ENCODE data around the gene NEUROD2. TPM values are rescaled to one million over a fixed set of nuclear protein-coding genes. Genes with fewer than 3 reads are reported as not detected.

NEUROD2 gene
- total and polyA plus RNA-seq, 10 of the 15 experiments (the other 5 are each of a cell fraction or from before 2014, with no cell fraction given): not detected

- no peak for ATAC-seq
- Histone ChIP-seq H3K79me2 (ENCODE audit: control insufficient read depth, insufficient read depth, low read length) (peaks cover 26% of the 10 kb centered on the region), H3K4me2 (ENCODE audit: control insufficient read depth, insufficient read depth) (no peak overlapping the region), H3K4me1 (ENCODE audit: control insufficient read depth, insufficient read depth, low read length) (peaks cover 11% of the 10 kb centered on the region), H3K9me3 (replicated peaks; ENCODE audit: control insufficient read depth, insufficient read depth, low read length) (no peaks in the 10 kb centered on the region), H4K20me1 (ENCODE audit: control insufficient read depth, insufficient read depth) (no peaks in the 10 kb centered on the region; the same call in 1 of the 2 replicates), H2AFZ (ENCODE audit: control insufficient read depth, low read depth, low read length) (no peak overlapping the region), H3K4me3 (no peak overlapping the region), H3K36me3 (ENCODE audit: control insufficient read depth in 2 of 2, insufficient read depth in 2 of 2, low read length in 1 of 2) (no peaks in the 10 kb centered on the region; a peak in 2 of 4 replicates), H3K9ac (ENCODE audit: control insufficient read depth, insufficient read depth, low read length) (no peak overlapping the region), H3K27me3 (replicated peaks in 1 of 2; ENCODE audit: control insufficient read depth in 2 of 2, insufficient read depth in 2 of 2, low read length in 1 of 2) (no peaks in the 10 kb centered on the region), H3K27ac (ENCODE audit: control insufficient read depth, insufficient read depth) (no peak overlapping the region)
- in situ Hi-C loops (cut with MboI) (no loop called here), intact Hi-C loops (cut with micrococcal nuclease; ENCODE audit: unreplicated experiment) (no loop called here)
- no peak for DNase-seq (ENCODE audit: low read depth, low spot score)
- ChIA-PET SMC1A (ENCODE audit: uncharacterized antibody, unreplicated experiment) (interaction anchor here (1.1 to 1.4 kb wide), 2 partner anchors 11 to 20 kb away, joined by 3 to 4 read pairs; no protein-coding TSS in a partner anchor), POLR2A (no interaction called here), CTCF (interaction anchor here (1.4 to 15.5 kb wide), 4 partner anchors 9 to 22 kb away, joined by 4 to 225 read pairs (median 14); no protein-coding TSS in a partner anchor), RAD21 (ENCODE audit: unreplicated experiment) (no interaction called here)
- no TSS peak for BruUV-seq (replicated peaks)
- no peak for FAIRE-seq
- TF ChIP-seq ZNF274 (IDR thresholded peaks at IDR 0.05; ENCODE audit: insufficient read depth, insufficient read length) (no peak), FOXM1 (IDR thresholded peaks at IDR 0.05; ENCODE audit: low read depth, low read length) (no peak), NFIC (IDR thresholded peaks at IDR 0.05; ENCODE audit: low read depth, low read length) (no peak), NRF1 (conservative IDR thresholded peaks at IDR 0.05; ENCODE audit: low read depth, low read length) (no peak), ATF7 (IDR thresholded peaks at IDR 0.05; ENCODE audit: low read depth) (no peak), RFX5 (IDR thresholded peaks at IDR 0.05; ENCODE audit: low read depth, low read length) (no peak)
- 85% methylated on average over 4 of the region's 4 CpGs for WGBS (ENCODE audit: insufficient coverage, insufficient replicate concordance, low lambda C conversion rate, missing lambda C conversion rate)
These were observed 35.6 kb upstream of the NEUROD2 start for GRCh38 chr17:39643271-39643670.

- CTCF ChIA-PET: interaction anchor here (0.6 to 15.5 kb wide), 3 partner anchors 12 to 26 kb away, joined by 3 to 225 read pairs (median 14); partner anchors contain the start of gene PNMT
- in situ Hi-C loops (cut with MboI) (no loop called here), intact Hi-C loops (cut with micrococcal nuclease; ENCODE audit: unreplicated experiment) (no loop called here)
- H3K4me1 ChIP-seq (ENCODE audit: control insufficient read depth, insufficient read depth, low read length): peaks cover 14% of the 10 kb centered on the region
- ATAC-seq: no peak
- H3K9ac ChIP-seq (ENCODE audit: control insufficient read depth, insufficient read depth, low read length): no peak overlapping the region
- no TSS peak for BruUV-seq (replicated peaks)
- DNase-seq (ENCODE audit: low read depth, low spot score): no peak
- H3K36me3 ChIP-seq (ENCODE audit: control insufficient read depth in 2 of 2, insufficient read depth in 2 of 2, low read length in 1 of 2): no peaks in the 10 kb centered on the region; a peak in 2 of 4 replicates
- no peak overlapping the region for H2AFZ ChIP-seq (ENCODE audit: control insufficient read depth, low read depth, low read length)
- no peak overlapping the region for H3K4me2 ChIP-seq (ENCODE audit: control insufficient read depth, insufficient read depth)
- FAIRE-seq: no peak
- no peak overlapping the region for H3K27ac ChIP-seq (ENCODE audit: control insufficient read depth, insufficient read depth)
- WGBS (ENCODE audit: insufficient coverage, insufficient replicate concordance, low lambda C conversion rate, missing lambda C conversion rate): 92% methylated on average over 9 of the region's 9 CpGs
- peaks cover 34% of the 10 kb centered on the region for H3K79me2 ChIP-seq (ENCODE audit: control insufficient read depth, insufficient read depth, low read length)
- H3K9me3 ChIP-seq (replicated peaks; ENCODE audit: control insufficient read depth, insufficient read depth, low read length): no peaks in the 10 kb centered on the region
- RAD21 ChIA-PET (ENCODE audit: unreplicated experiment): no interaction called here
- H3K4me3 ChIP-seq: no peak overlapping the region
- SMC1A ChIA-PET (ENCODE audit: uncharacterized antibody, unreplicated experiment): interaction anchor here (1.1 kb wide), 1 partner anchor 19 kb away, joined by 3 read pairs; no protein-coding TSS in a partner anchor
- no peaks in the 10 kb centered on the region for H3K27me3 ChIP-seq (replicated peaks in 1 of 2; ENCODE audit: control insufficient read depth in 2 of 2, insufficient read depth in 2 of 2, low read length in 1 of 2)
- peaks cover 3% of the 10 kb centered on the region; the same call in 1 of the 2 replicates for H4K20me1 ChIP-seq (ENCODE audit: control insufficient read depth, insufficient read depth)
- POLR2A ChIA-PET: no interaction called here
- TF ChIP-seq HCFC1 (IDR thresholded peaks at IDR 0.05; ENCODE audit: low read length): no peak
- no peak for TF ChIP-seq ZSCAN29 (IDR thresholded peaks at IDR 0.05)
- no peak for TF ChIP-seq RCOR1 (conservative IDR thresholded peaks at IDR 0.05; ENCODE audit: low read depth, low read length)
- no peak for TF ChIP-seq TARDBP (IDR thresholded peaks at IDR 0.05; ENCODE audit: borderline replicate concordance)
- no peak for TF ChIP-seq CEBPZ (IDR thresholded peaks at IDR 0.05; ENCODE audit: low read depth, low read length)
- no peak for TF ChIP-seq FOXM1 (IDR thresholded peaks at IDR 0.05; ENCODE audit: low read depth, low read length)
These were observed 34.8 kb upstream of the NEUROD2 start for GRCh38 chr17:39642291-39643074.

All from GM12878 (cell line).